Stimulated activated CD4-positive, alpha-beta T cell treated with anti-CD3 and anti-CD28 coated beads, Interleukin-15, amount 100 ng/mL, for 24 hours (primary cell): ENCODE measurements around the gene CATSPERD.
"Not testable (repeated sequence)": the region's sequence is repeated elsewhere in the genome, so short reads cannot be mapped to it uniquely, and the experiment has no call there.

Experiments used
- DNase-seq: peaks from one replicate; pipeline ENCODE4 v3.0.0-alpha.2; 2020

CATSPERD gene

DNA sequence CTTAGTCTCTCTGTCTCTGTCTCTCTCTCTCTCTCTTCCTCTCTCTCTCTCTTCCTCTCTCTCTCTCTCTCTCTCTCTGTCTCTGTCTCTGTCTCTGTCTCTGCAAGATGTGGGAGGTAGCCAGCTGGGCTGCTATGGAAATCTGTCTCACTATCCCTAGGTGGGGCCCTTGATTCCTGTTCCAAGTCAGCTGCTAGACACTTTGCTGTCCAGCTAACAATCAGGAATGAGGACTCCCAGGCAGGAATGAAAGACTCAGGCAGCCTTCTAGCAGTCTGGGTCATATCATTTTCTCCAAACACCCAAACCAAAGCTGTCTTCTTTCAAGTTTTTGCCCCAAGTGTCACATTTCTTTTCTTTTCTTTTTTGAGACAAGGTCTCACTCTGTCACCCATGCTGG lies 23.2 kb downstream of the CATSPERD start:
- DNase-seq, result no peak

DNA sequence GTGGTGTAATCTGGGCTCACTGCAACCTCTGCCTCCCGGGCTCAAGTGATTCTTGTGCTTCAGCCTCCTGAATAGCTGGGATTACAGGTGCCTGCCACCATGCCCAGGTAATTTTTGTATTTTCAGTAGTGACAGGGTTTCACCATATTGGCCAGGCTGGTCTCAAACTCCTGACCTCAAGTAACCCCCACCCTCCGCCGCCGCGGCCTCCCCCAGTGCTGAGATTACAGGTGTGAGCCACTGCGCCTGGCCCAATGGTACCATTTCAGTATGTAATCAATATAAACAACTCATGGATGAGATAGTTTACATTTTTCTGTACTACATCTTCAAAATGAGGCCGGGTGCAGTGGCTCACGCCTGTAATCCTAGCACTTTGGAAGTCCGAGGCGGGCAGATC lies 24.6 kb downstream of the CATSPERD start:
- DNase-seq, result not testable (repeated sequence)

DNA sequence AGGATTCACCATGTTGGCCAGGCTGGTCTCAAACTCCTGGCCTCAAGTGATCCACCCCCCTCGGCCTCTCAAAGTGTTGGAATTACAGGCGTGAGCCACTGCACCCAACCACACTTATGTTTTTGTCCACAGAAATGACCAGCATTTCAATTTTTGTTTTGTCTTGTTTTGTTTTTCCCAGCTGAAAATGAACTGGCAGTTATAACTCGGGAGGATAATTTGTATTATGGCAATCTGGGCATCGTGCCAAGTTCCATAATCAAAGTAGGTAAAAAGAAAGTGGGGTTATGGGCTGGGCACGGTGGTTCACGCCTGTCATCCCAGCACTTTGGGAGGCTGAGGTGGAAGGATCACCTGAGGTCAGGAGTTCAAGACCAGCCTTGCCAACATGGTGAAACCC lies 28.5 kb downstream of the CATSPERD start:
- DNase-seq, result not testable (repeated sequence)

DNA sequence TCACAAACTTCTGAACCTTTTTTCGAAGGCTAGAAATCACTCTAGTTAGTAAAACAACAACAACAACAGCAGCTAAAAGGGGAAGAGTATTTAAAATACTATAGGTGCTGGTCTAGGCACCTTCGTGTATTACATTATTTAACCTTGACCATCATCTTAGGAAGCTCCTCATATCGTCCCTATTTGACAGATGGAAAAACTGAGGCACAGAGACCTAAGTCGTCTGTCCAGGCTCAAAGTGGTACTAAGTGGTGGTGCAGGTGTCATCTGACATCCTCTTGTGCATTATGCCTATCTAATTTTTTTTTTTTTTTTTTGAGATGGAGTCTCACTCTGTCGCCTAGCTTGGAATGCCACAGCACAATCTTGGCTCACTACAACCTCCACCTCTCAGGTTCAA lies 29.1 kb downstream of the CATSPERD start:
- DNase-seq, result no peak

DNA sequence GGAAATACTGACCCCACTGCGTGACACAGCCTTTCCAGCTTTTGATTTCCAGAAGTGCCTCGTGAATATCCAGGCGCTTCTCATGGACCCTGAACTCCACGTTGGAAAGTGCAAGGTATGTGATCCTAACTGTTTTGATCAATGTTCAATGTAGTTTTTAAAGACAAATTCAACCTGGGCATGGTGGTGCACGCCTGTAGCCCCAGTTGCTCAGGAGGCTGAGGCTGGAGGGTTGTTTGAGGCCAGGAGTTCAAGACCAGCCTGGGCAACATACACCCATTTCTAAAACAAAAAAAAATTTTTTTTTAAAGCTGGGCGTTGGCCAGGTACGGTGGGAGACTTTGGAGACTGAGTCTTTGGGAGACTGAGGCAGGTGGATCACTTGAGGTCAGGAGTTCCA lies 31.3 kb downstream of the CATSPERD start:
- no peak for DNase-seq

DNA sequence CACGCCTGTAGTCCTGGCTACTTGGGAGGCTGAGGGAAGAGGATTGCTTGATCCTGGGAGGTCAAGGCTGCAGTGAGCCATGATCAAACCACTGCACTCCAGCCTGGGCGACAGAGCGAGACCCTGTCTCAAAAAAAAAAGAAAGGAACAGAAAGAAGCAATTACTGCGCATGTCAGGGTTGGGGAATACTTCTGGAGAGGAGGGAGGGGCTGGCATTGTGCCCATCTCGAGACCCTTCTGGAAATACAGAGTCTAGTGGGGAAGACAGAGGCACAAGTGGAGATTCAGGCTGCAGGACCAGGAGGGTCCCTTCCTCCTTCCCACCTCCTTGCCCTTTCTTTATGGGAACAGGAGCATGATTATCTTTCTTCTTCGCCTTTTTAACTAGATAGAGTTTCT lies 33.3 kb downstream of the CATSPERD start:
- DNase-seq, result no peak

DNA sequence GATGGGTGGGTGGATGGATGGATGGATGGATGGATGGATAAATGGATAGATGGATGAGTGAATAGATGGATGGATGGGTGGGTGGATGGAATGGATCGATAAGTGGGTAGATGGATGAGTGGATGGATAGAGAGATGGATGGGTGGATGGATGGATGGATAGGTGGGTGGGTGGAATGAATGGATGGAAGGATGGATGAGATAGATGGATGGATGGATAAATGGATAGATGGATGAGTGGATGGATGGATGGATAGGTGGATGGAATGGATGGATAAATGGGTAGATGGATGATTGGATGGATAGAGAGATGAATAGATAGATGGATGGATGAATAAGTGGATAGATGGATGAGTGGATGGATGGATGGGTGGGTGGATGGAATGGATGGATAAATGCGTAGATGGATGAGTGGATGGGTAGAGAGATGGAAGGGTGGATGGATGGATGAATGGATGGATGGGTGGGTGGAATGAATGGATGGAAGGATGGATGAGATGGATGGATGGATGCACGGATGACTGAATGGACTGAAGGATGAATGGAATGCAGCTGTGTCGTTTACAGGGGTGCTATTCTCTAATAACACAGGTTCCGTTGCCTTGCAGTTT lies 42.3 kb downstream of the CATSPERD start:
- no peak for DNase-seq

DNA sequence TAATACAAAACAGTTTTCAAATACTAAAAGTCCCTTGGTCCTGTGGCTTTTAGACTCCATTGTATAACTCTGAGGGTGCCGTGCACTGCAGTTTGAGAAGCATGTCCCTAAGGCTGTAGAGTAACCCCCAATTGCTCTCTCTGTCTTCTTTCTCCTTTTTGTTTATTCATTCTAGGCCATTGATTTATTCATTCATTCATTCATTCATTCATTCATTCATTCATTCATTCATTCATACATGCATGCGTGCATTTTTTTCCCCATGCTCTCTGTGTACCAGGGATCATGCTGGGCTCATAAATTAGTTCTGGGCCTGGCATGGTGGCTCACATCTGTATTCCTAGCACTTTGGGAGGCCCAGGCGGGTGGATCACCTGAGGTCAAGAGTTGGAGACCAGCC lies 44.8 kb downstream of the CATSPERD start:
- DNase-seq, result no peak

DNA sequence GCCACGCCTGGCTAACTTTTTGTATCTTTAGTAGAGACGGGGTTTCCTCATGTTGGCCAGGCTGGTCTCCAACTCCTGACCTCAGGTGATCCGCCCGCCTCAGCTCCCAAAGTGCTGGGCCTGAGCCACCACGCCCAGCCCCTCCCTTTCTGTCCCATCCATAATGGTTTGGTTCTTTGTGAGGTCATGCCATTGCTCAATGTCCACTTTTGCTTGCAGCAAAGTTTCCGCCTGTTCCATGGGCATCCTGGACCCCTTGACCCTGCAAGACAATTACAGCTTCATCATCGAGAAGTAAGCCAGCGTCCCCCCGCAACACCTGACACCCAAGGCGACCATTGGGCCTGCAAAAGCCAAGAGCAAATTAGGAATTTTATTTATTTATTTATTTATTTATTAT lies 47.5 kb downstream of the CATSPERD start:
- DNase-seq, result no peak

DNA sequence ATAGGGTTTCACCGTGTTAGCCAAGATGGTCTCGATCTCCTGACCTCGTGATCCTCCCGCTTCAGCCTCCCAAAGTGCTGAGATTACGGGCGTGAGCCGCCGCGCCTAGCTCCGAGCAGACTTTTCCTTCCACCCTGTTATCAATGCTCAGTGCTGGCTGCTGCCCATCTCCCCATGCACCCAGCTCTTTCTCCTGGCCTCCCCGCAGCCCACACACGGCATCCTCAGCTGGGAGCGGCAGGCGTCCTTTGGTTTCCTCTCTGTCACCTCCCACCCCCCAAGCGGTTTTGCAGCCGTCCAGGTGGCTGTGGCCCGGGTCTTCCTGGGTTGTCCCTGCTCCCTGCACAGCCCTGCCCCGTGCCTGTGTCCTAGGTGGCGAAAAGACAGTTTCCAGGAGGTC lies 52.0 kb downstream of the CATSPERD start:
- no peak for DNase-seq

DNA sequence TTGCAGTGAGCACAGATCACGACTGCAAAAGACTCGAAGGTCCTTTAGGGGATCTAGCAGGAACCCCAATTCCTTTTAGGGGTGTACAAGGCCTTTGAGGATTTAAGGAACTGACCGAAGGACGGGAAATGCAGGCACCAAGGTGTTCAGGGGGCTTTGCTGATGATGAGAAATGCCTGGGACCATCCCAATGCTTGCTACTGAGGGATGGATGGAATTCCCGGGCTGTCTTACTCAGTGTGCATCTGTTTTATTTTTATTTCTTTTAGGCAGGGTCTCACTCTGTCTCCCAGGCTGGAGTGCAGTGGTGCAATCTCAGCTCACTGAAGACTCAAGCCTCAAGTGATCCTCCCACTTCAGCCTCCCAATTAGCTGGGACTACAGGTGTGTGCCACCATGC lies 52.8 kb downstream of the CATSPERD start:
- no peak for DNase-seq

DNA sequence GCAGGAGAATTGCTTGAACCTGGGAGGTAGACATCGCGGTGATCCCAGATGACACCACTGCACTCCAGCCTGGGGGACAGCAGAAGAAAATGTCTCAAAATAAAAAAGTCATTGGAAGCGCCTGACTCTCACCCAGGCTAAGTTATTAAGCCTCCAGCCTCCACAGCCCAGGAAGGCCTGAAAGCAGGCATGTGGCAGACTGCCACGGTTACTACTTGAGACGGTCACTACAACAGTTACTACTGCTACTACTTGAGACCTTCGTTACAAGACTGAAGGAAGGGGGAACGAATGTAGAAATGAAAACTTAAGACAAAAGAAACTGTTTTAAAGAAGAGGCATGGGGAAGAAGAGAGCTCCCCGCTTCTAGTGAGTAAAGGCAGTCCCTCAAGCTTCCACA lies 54.5 kb downstream of the CATSPERD start:
- no peak for DNase-seq

DNA sequence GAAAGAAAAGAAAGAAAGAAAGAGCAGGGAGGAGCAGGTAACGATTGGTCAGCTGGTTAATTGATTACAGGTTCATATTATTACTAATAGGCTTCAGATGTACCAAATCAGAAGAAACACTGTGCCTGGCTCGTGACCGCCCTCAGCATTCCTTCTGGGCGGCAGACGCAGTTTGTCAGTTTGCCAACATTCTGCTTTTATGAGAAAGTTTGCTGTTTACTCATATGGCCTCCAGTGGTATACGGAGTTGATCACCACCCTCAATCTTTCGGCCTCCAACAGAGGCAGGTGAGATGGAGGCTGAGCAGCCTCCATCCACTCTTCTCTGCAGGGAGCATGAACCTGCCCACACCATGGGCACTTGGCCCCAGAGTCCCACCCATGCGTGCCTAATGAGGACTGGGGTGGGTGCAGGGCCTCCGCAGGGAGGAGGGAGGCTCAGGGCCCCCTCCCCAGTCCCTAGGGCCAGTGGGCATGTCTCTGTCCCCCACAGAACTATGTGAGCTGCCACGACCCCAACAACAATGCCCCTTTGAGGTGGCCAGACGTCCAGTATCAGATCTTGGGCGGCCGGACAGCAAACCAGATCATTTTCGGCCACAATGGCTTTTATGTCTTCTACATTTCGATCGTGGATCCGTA lies 55.4 kb downstream of the CATSPERD start:
- DNase-seq, result no peak

DNA sequence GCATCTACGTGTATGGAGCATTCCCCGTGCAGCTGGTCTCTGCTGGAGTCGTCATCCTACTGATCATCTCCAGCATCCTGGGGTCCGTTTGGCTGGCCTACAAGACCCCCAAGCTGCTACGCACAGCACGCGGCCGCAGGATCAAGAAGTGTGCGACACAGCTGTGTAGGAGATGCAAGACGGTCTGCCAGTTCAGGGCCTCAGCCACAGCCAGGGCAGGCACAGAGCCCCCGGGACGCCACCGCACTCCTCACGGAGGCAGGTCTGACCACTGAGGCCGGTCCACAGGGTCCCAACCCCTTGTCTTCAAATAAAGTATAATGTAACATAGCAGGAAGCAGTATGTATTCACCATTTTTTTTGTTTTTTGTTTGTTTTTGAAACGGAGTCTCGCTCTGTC lies 58.0 kb downstream of the CATSPERD start:
- DNase-seq, result no peak

DNA sequence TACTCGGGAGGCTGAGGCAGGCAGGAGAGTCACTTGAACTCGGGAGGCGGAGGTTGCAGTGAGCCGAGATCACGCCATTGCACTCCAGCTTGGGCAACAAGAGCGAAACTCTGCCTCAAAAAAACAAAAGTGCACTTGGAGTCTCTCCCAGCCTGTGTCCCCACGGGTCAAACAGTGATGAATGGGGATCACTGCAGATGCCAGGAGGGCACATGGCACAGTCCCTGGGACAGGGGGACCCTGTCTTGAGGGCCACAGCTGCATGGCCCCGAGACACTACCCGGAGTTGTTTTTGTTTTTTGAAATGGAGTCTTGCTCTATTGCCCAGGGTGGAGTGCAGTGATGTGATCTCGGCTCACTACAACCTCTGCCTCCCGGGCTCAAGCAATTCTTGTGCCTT lies 60.5 kb downstream of the CATSPERD start:
- DNase-seq, result not testable (repeated sequence)

DNA sequence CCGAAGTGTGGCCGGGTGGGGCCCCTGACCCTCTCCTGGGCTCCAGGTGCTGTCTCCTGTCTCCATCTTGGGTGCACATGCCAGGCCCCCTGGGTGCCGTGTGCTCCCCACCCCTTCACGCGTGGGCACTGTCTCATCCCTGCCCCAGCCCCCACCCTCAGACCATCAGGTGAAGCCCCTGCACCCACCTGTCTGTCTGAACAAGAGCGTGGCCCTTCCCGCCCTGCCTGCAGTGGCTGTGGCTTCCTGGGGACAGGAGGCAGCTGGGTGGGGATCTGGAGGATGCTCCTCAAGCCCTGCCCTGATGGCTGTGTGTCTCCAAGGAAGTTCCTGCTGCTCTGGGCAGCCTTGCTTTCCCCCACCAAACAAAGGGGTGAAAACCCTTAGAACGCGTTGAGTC lies 61.9 kb downstream of the CATSPERD start:
- DNase-seq, result no peak

DNA sequence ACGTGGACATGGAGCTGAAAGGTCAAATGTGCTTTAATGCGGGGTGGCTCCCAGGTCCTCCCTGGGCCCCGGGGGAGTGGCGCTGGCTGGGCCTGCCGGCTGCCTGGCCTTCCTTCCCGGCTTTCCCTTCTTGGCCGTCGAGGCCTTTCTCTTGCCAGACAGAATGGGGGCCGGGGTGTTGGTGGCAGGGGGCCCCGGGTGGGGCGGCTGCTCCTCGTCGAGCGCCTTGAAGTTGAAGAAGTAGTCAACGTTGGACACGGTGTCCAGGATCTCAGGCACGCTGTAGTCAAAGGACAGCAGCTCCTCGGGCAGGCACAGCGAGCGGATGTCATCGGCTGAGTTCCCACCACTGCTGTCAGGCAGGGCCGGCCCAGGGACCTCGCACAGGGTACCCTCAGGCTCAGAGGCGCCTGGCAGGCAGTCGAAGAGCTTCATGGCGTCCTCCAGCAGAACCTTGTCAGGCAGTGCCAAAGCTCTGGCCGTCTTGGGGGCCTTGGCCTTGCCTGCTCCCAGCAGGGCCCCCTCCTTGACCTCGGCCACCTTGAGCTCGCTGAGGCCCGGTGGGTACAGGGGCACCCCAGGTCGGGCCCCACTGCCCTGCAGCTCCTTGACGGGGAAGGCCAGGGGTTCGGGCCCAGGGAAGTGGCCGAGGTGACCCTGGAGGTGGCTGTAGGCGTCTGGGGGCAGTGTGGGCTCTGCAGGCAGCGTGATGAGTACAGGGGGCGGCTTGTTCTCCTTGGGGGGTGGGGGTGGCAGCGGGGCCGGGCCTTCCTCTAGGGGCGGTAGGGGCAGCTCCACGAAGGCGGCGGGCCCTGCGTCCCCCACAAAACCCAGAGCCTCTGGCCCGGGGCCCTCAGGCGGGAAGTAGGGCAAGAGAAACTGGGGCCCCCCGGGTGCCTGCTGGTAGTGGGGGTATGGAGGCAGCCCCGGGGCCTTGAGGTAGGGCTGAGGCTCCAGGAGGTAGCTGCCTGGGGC lies 62.8 kb downstream of the CATSPERD start:
- no peak for DNase-seq

DNA sequence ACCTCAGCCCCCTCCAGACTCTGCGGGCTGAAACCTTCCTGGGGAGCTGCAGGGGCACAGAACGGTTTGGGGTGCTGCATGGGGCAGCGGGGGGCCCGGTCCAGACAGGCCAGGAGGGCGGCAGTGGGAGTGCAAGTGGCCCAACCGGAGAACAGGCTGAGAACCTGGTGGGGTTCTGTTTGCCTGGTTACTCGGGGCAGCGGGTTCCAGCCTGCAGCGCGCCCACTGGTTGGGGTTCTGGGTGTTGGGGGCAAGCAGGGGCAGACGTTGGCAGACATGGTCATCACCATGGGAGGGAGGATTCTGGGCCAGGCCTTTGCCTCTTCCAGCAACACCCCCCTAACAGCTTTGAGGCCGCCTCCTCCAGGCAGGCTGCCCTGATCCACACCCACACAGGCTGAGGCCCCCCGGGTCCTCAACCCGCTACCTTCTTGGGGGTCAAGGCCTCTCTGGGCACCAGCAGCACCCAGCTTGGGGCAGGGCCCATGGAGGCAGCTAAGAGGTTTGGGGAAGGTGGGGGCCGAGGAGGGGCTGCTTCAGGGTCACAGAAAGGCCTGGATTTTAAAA lies 64.2 kb downstream of the CATSPERD start, which contains the start of gene PRR22:
Gene PRR22, minus strand, starts transcription at position 166 of the 567 bp plus-strand sequence. Its CDS starts 86 bp downstream, at position 80.
- DNase-seq, result no peak

DNA sequence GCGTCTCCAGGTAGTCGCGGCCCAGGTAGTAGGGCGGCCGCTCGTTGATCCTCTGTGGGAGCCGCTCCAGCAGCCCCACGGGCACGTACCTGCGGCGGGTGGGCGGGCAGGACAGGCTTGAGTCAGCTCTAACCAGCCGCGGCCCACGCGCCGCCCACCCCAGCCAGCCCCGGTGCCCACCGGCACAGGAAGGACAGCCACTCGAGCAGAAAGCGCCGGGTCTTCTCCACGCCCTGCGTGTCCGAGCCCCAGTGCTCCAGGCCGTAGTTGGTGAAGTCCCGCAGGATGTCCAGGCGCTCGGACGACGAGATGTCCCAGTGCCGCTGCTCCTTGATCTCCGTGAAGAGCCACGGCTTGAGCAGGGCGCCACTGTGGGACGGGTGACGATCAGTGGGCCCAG lies 65.0 kb downstream of the CATSPERD start:
- DNase-seq, result no peak

DNA sequence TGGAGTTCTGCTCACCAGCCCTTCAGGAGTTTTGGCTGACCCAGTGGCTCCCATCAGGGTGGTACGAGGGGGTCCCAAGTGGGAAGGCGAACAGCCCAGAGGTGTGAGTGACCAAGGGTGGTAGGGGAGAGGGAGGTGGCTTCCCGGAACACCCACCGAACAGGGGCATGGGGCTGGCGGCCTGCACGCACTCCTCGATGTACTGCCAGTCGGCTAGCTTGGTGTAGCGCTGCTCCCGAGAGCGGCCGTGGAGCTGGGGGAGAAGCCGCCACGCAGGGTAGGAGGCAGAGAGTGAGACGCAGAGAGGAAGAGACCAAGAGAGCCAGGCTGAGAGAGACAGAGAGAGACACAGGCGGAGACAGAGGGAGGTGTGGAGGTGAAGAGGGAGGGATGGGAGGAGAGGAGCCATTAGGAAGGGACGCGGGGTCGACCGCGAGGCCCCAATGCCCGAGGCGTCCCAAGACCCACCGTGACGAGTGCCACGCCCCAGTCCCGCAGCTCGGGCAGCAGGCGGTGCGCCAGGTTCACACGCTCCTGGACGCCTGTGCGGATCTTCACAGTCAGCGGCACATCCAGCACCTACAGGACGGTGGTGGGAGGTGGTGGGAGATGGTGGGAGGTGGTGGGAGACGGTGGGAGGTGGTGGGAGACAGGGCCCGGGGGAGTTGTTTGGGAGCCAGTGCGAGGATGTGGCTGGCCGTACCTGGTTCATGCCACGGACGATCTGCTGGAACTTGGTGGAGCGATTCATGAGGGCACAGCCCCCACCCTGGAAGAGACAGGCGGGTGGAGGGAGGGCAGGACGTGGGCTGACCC lies 66.4 kb downstream of the CATSPERD start:
- no peak for DNase-seq

DNA sequence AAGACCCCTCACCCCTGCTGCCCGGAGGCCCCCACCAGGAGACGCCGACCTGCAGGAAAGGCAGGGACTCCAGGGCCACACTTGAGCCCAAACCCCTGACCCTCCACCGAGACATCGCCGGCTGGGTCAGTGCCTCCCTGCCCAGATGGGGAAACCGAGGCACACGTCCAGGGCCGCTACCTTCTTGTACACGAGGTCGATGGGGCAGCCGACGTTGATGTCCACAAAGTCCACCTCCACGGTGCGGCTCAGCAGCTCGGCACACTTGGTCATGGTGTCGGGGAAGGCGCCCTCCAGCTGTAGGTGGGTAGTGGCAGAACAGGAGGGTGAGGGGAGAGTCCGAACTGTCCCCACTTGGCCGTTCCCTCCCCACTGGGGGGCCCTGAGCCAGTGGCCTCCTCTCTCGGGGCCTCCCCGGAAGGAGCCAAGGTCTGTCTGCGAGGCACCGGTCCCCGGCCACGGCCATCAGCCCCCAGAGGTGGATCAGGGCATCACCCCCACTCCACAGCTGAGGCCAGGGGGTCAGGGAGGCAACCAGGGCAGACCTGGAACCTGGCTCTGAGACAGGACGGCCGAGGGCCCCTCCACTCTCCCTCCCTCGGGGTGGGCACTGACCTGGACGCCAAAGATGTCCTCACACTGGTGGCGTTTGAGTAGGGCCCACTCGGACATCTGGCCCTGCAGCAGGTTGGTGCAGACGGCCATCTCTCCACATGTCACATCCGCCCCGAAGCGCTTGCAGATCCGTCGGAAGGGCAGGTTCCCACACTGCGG lies 67.2 kb downstream of the CATSPERD start:
- no peak for DNase-seq

DNA sequence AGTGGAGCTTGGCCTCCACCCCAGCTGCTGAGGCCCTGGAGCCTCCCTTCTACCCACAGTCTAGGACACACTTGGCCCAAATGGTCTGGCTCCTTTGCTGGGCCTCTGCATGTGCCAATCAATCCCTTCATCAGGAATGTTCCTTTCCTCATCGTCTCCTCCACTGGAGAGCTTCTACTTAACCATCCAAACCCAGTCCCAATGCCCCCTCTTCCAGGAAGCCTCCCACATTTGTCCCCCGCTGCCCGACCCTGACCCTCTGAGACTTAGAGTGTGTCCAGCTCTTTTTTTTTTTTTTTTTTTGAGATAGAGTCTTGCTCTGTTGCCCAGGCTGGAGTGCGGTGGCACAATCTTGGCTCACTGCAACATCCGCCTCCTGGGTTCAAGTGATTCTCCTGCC lies 68.0 kb downstream of the CATSPERD start:
- DNase-seq, result no peak
